ENCODE measurements around the gene CHMP1A.
"Not testable (repeated sequence)": the region's sequence is repeated elsewhere in the genome, so short reads cannot be mapped to it uniquely, and the experiment has no call there.

DNA sequence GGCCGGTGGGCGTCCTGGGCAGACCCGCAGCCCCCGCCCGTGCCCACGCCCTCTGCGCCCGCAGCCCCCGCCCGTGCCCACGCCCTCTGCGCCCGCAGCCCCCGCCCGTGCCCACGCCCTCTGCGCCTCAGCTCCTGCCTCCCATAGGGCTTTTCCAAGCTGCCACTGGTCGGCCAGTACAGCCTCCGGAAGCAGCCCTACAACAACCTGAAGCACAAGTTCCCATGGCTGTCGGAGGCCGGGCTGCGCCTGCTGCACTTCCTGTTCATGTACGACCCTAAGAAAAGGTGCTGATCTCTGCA, 37.2 kb upstream of the CHMP1A start:
- TF ChIP-seq, protein P1, sequence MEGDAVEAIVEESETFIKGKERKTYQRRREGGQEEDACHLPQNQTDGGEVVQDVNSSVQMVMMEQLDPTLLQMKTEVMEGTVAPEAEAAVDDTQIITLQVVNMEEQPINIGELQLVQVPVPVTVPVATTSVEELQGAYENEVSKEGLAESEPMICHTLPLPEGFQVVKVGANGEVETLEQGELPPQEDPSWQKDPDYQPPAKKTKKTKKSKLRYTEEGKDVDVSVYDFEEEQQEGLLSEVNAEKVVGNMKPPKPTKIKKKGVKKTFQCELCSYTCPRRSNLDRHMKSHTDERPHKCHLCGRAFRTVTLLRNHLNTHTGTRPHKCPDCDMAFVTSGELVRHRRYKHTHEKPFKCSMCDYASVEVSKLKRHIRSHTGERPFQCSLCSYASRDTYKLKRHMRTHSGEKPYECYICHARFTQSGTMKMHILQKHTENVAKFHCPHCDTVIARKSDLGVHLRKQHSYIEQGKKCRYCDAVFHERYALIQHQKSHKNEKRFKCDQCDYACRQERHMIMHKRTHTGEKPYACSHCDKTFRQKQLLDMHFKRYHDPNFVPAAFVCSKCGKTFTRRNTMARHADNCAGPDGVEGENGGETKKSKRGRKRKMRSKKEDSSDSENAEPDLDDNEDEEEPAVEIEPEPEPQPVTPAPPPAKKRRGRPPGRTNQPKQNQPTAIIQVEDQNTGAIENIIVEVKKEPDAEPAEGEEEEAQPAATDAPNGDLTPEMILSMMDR (IDR thresholded peaks at IDR 0.05): not testable (repeated sequence)
- not testable (repeated sequence) for TF ChIP-seq POLR2AphosphoS5, POLR2A (IDR thresholded peaks at IDR 0.05)

All from prostate gland (tissue), 2 donors.